H1 (cell line): Measurements from ENCODE around the gene LIG1. TPM values are rescaled to one million over a fixed set of nuclear protein-coding genes. Genes with fewer than 3 reads are reported as not detected.
"Not testable (repeated sequence)": the region's sequence is repeated elsewhere in the genome, so short reads cannot be mapped to it uniquely, and the experiment has no call there.

Experiments
- CTCF ChIA-PET: fragments of 300-600 bp; sonication (Branson Sonifier 250); formaldehyde crosslinking; loops from one replicate; lab custom pipeline; 2021; ENCODE audit not compliant: partially characterized antibody; lab: Charles Lee
- POLR2A ChIA-PET: fragments of 300-600 bp; sonication (Branson Sonifier 250); formaldehyde crosslinking; loops from one replicate; lab custom pipeline; 2021; ENCODE audit warnings: inconsistent platforms; ENCODE audit not compliant: partially characterized antibody; lab: Charles Lee
- DNase-seq, 2 experiments: peaks; one replicate each; pipeline versions ENCODE4 v3.0.0 to v3.0.0-alpha.2; 2010 to 2022; ENCODE audit warnings: low spot score in 2 of 2, low read depth in 1 of 2, mixed read lengths in 1 of 2
- FAIRE-seq: peaks from 2 replicates; lab custom pipeline; 2011; peaks lifted over from hg19 to GRCh38; lab: Jason Lieb, UNC
- H2AFZ ChIP-seq: 2 replicates; pipeline ENCODE4 v1.8.1; 2012; ENCODE audit warnings: low read length, inconsistent platforms
- H2AK5ac ChIP-seq: 2 replicates; pipeline ENCODE4 v1.6.1; 2013; ENCODE audit warnings: low read depth, low read length
- H2BK120ac ChIP-seq: replicated peaks from 2 replicates; pipeline ENCODE3; 2013; ENCODE audit warnings: low read depth, low read length, inconsistent platforms
- H2BK12ac ChIP-seq: 2 replicates; pipeline ENCODE4 v1.6.1; 2013; ENCODE audit warnings: low read depth, low read length
- H2BK15ac ChIP-seq: 2 replicates; pipeline ENCODE4 v1.6.1; 2013; ENCODE audit warnings: low read length
- H2BK20ac ChIP-seq: 2 replicates; pipeline ENCODE4 v1.6.1; 2013; ENCODE audit warnings: low read length
- H2BK5ac ChIP-seq: 2 replicates; pipeline ENCODE4 v1.6.1; 2013; ENCODE audit warnings: low read depth, low read length
- H3K14ac ChIP-seq: 2 replicates; pipeline ENCODE4 v1.6.1; 2013; ENCODE audit warnings: inconsistent platforms; ENCODE audit not compliant: insufficient read length
- H3K18ac ChIP-seq: 2 replicates; pipeline ENCODE4 v1.6.1; 2013; ENCODE audit warnings: low read length; ENCODE audit errors: extremely low read depth
- H3K23ac ChIP-seq: 2 replicates; pipeline ENCODE4 v1.6.1; 2013; ENCODE audit warnings: inconsistent platforms; ENCODE audit not compliant: insufficient read length
- H3K23me2 ChIP-seq: 2 replicates; pipeline ENCODE4 v1.6.1; 2013; ENCODE audit warnings: low read depth, low read length
- H3K27ac ChIP-seq: 2 replicates; pipeline ENCODE4 v1.6.1; 2011; ENCODE audit warnings: low read depth, low read length, inconsistent platforms
- H3K27me3 ChIP-seq, 4 experiments: replicated peaks in 1 of 4; 1 replicate in 1 of 4; 2 replicates in 3 of 4; pipeline versions ENCODE4 v1.6.1 to v1.8.1; 2011 to 2013; ENCODE audit warnings: low read length in 3 of 4, mild to moderate bottlenecking in 3 of 4, inconsistent platforms in 2 of 4, mixed read lengths in 2 of 4, moderate library complexity in 1 of 4; ENCODE audit not compliant: control insufficient read depth in 3 of 4, insufficient read depth in 3 of 4; ENCODE audit errors: extremely low read depth in 1 of 4
- H3K36me3 ChIP-seq, 4 experiments: 2 replicates each; pipeline versions ENCODE4 v1.6.1 to v1.8.1; 2011 to 2013; ENCODE audit warnings: mild to moderate bottlenecking in 4 of 4, low read length in 3 of 4, moderate library complexity in 2 of 4, control low read depth in 1 of 4, inconsistent platforms in 1 of 4; ENCODE audit not compliant: insufficient read depth in 4 of 4, control insufficient read depth in 2 of 4
- H3K4ac ChIP-seq: replicated peaks from 2 replicates; pipeline ENCODE3; 2013; ENCODE audit warnings: low read length, low read depth, mixed read lengths, inconsistent platforms; ENCODE audit not compliant: insufficient read length
- H3K4me1 ChIP-seq, 4 experiments: replicated peaks in 1 of 4; 1 replicate in 1 of 4; 2 replicates in 3 of 4; pipeline versions ENCODE4 v1.6.1 to v1.8.1; 2011 to 2013; ENCODE audit warnings: low read length in 3 of 4, inconsistent platforms in 2 of 4, mixed read lengths in 1 of 4; ENCODE audit not compliant: insufficient read depth in 4 of 4, control insufficient read depth in 3 of 4
- H3K4me2 ChIP-seq, 2 experiments: 2 replicates each; pipeline versions ENCODE4 v1.6.1 to v1.8.1; 2011 to 2013; ENCODE audit warnings: low read depth in 2 of 2, low read length in 2 of 2, control low read depth in 1 of 2, inconsistent platforms in 1 of 2, mild to moderate bottlenecking in 1 of 2; ENCODE audit not compliant: insufficient read depth in 1 of 2
- H3K4me3 ChIP-seq, 4 experiments: fragments of 200-600, 300-600 bp in 1 of 4; sonication (generic), shearing (Covaris generic), sonication (Bioruptor Twin) in 1 of 4; 2 replicates each; pipeline versions ENCODE4 v1.5.1 to v1.8.1; 2011 to 2016; ENCODE audit warnings: low read length in 4 of 4, low read depth in 3 of 4, control low read depth in 2 of 4, inconsistent platforms in 2 of 4, mild to moderate bottlenecking in 2 of 4, mixed read lengths in 1 of 4, moderate library complexity in 1 of 4; ENCODE audit not compliant: insufficient read depth in 2 of 4; ENCODE audit errors: extremely low read depth in 1 of 4
- H3K56ac ChIP-seq: replicated peaks from 2 replicates; pipeline ENCODE3; 2013; ENCODE audit warnings: low read depth, mild to moderate bottlenecking, mixed read lengths, low read length, inconsistent platforms; ENCODE audit not compliant: insufficient read length
- H3K79me1 ChIP-seq: 2 replicates; pipeline ENCODE4 v1.6.1; 2013; ENCODE audit warnings: low read depth, low read length, control low read depth
- H3K79me2 ChIP-seq, 2 experiments: 2 replicates each; pipeline versions ENCODE4 v1.6.1 to v1.8.1; 2012 to 2013; ENCODE audit warnings: low read length in 2 of 2, mild to moderate bottlenecking in 2 of 2, inconsistent platforms in 1 of 2; ENCODE audit not compliant: insufficient read depth in 2 of 2, control insufficient read depth in 1 of 2
- H3K9ac ChIP-seq, 4 experiments: replicated peaks in 1 of 4; 1 replicate in 1 of 4; 2 replicates in 3 of 4; pipeline versions ENCODE4 v1.6.1 to v1.8.1; 2011 to 2013; ENCODE audit warnings: low read depth in 3 of 4, low read length in 3 of 4, control low read depth in 2 of 4, mild to moderate bottlenecking in 2 of 4, moderate library complexity in 2 of 4, inconsistent platforms in 1 of 4; ENCODE audit errors: extremely low read depth in 1 of 4
- H3K9me3 ChIP-seq, 2 experiments: 2 replicates each; pipeline versions ENCODE4 v1.6.1 to v1.8.1; 2012 to 2013; ENCODE audit warnings: mild to moderate bottlenecking in 2 of 2, moderate library complexity in 2 of 2, control low read depth in 1 of 2, inconsistent platforms in 1 of 2, low read depth in 1 of 2, low read length in 1 of 2, mixed read lengths in 1 of 2; ENCODE audit not compliant: insufficient read depth in 2 of 2
- H4K20me1 ChIP-seq, 2 experiments: replicated peaks in 1 of 2; 2 replicates each; pipeline versions ENCODE3 to v1.8.1; 2011 to 2013; ENCODE audit warnings: inconsistent platforms in 2 of 2, low read length in 2 of 2, mild to moderate bottlenecking in 1 of 2; ENCODE audit not compliant: insufficient read depth in 2 of 2, control insufficient read depth in 1 of 2
- H4K5ac ChIP-seq: 2 replicates; pipeline ENCODE4 v1.6.1; 2013; ENCODE audit warnings: low read length, low read depth, mixed read lengths, inconsistent platforms; ENCODE audit not compliant: insufficient read length
- H4K8ac ChIP-seq: 2 replicates; pipeline ENCODE4 v1.8.0; 2013; ENCODE audit warnings: mild to moderate bottlenecking, moderate library complexity, low read length, inconsistent platforms; ENCODE audit not compliant: insufficient read depth; ENCODE audit errors: extremely low read depth
- H4K91ac ChIP-seq: replicated peaks from 2 replicates; pipeline ENCODE3; 2013; ENCODE audit warnings: low read length, mixed read lengths, inconsistent platforms; ENCODE audit not compliant: insufficient read length
- TEAD4 ChIP-seq: IDR thresholded peaks from 2 replicates; pipeline ENCODE4 v1.6.1; 2012; ENCODE audit warnings: low read depth, low read length, inconsistent platforms, mixed read lengths
- WGBS, 2 experiments: shearing (Covaris generic) in 1 of 2; methylation state at CpG; one replicate each; pipeline versions ENCODE4 v1.1.6 to v1.1.7; 2013 to 2015; ENCODE audit warnings: low lambda C conversion rate in 2 of 2, mixed read lengths in 2 of 2, inconsistent platforms in 1 of 2, low coverage in 1 of 2, missing lambda C conversion rate in 1 of 2; ENCODE audit not compliant: insufficient replicate concordance in 2 of 2, insufficient coverage in 1 of 2, insufficient read length in 1 of 2; ENCODE audit errors: extremely low coverage in 1 of 2, missing lambda C conversion rate in 1 of 2; 5-methylcytosine and 5-hydroxymethylcytosine counted together
- polyA plus RNA-seq, 7 experiments: library from polyadenylated mRNA; depleted of rRNA in 3 of 7; stranded (reverse) in 5 of 7; unstranded in 2 of 7; fragments of >200 nt in 5 of 7; fragments of 200-250 nt in 2 of 7; gene quantifications; 1 replicate in 5 of 7; 2 replicates in 1 of 7; 4 replicates in 1 of 7; pipeline versions ENCODE4 v1.2.1 to v1.2.3, GENCODE V29; 2011 to 2013; ENCODE audit warnings: missing spikeins in 2 of 7, mixed read lengths in 2 of 7
- total RNA-seq: library from RNA; stranded (reverse); fragmentation: NEBNext Ultra II Directional; extraction: Animal tissue kit (Norgen Biotek cat#: 25700); gene quantifications from 2 replicates; pipeline ENCODE4 v1.2.1, GENCODE V29; 2021

LIG1 gene
- total and polyA plus RNA-seq, 2 of the 8 experiments (the other 6 are each of a cell fraction or from before 2014, with no cell fraction given), result 67.6 to 113 TPM

DNA sequence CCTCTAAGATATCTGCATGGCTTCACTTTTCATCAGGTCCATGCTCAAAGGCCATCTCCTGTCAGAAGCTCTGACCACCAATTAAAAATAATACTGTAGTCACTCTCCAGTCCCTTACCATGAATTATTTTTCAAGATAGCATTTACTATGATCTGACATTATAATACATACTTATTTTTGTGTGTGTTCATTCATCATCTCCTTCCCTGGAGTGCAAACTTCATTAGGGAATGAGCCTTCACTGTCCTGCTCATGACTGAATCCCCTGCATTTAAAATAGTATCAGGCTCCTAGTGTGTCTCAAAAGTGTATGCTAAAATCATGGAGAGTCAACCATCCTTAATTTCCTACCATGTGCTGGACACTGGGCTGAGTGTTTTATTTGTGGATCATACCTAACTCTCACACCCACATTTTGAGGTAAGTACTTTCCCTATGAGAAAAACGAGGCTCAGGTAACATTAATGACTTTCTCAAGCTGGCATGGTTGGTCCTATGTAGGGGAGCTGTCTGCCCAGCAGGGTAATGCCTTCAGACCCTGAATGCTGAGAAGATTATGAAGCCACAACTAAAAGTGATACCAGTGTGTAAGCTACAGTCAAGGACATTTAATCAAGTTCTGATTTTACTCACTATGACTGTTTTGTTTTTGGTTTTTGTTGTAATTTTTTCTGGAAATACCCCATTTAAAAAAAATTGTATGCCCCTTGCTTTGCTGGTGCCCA, 75.9 kb downstream of the LIG1 start (continued):
- no peak for TF ChIP-seq TEAD4

DNA sequence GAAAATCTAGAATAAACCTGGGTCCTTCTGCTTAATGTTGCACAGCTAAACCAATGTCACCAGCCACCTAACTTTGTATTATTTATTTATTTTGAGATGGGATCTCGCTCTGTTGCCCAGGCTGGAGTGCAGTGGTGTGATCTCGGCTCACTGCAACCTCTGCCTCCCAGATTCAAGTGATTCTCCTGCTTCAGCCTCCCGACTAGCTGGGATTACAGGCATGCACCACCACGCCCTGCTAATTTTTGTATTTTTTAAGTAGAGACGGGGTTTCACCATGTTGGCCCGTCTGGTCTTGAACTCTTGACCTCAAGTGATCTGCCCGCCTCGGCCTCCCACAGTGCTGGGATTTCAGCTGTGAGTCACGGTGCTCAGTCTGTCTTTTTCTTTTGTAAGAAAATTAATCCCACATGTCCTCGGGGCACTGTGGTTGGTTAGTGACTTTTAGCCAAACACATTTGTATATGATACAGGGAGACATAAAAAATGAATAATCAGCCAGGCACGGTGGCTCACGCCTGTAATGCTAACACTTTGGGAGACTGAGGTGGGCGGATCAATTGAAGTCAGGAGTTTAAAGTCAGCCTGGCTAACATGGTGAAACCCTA, 78.9 kb downstream of the LIG1 start:
- H4K8ac ChIP-seq, H3K36me3 ChIP-seq, H3K4ac ChIP-seq, H3K23me2 ChIP-seq, H3K4me2 ChIP-seq, H3K18ac ChIP-seq, H3K27ac ChIP-seq, H3K79me2 ChIP-seq, DNase-seq, H2BK15ac ChIP-seq, H3K27me3 ChIP-seq, H2BK20ac ChIP-seq, H3K4me1 ChIP-seq, FAIRE-seq, H2AFZ ChIP-seq, H3K14ac ChIP-seq, H4K20me1 ChIP-seq, H3K23ac ChIP-seq, H3K9me3 ChIP-seq, H3K79me1 ChIP-seq, H2AK5ac ChIP-seq, H4K5ac ChIP-seq, H3K4me3 ChIP-seq, H2BK120ac ChIP-seq, H4K91ac ChIP-seq, H2BK12ac ChIP-seq, H3K56ac ChIP-seq, H2BK5ac ChIP-seq, POLR2A ChIA-PET, H3K9ac ChIP-seq: not testable (repeated sequence)
- CTCF ChIA-PET, result interaction anchor here (1.6 to 1.9 kb wide), 3 partner anchors 11 to 127 kb away, joined by 6 to 9 read pairs (median 6); no protein-coding TSS in a partner anchor
- WGBS, 2 experiments, result 92% methylated on average over 13 of the region's 13 CpGs; no CpG with 5 or more reads in 1 of the 2 experiments
